HepG2 (cell line): ENCODE data around the gene RASAL3. TPM values are rescaled to one million over a fixed set of nuclear protein-coding genes. Genes with fewer than 3 reads are reported as not detected.

Experiments used
- ATAC-seq: fragments of 200-7000 bp; cut with Tn5 transposase; 3 replicates; pipeline ENCODE4 v1.9.1; 2020; ENCODE audit warnings: mild to moderate bottlenecking, moderate library complexity
- BruUV-seq: library from RNA; stranded (reverse); fragments of 400-500 nt; replicated peaks from 2 replicates; lab custom pipeline; 2021; lab: Mats Ljungman, UMichigan
- CTCF ChIA-PET: fragments of 300-600 bp; formaldehyde crosslinking; extraction: SDS; loops from one replicate; lab custom pipeline; 2021; ENCODE audit warnings: low total read pairs, inconsistent platforms, low intra/inter-chr PET ratio; lab: Yijun Ruan, JAX
- POLR2A ChIA-PET: fragments of 350-600 bp; sonication (Branson Sonifier 250); formaldehyde crosslinking; loops from one replicate; lab custom pipeline; 2020; ENCODE audit warnings: antibody characterized with exemption, inconsistent platforms; lab: Yijun Ruan, JAX
- DNase-seq: peaks from one replicate; pipeline ENCODE4 v3.0.0-alpha.2; 2015; ENCODE audit warnings: low spot score
- FAIRE-seq: peaks from 3 replicates; lab custom pipeline; 2011; peaks lifted over from hg19 to GRCh38; lab: Jason Lieb, UNC
- H2AFZ ChIP-seq: one replicate; pipeline ENCODE4 v1.6.1; 2011; ENCODE audit warnings: low read length, inconsistent platforms
- H3K27ac ChIP-seq: fragments of 300-600 bp; 3 replicates; pipeline ENCODE4 v1.8.0; 2011; ENCODE audit warnings: mixed run types, mild to moderate bottlenecking, mixed read lengths, low read length, inconsistent platforms; ENCODE audit not compliant: insufficient read depth; ENCODE audit errors: extremely low read length
- H3K27me3 ChIP-seq, 2 experiments: fragments of 200-600 bp in 1 of 2; 2 replicates in 1 of 2; 3 replicates in 1 of 2; pipeline versions ENCODE4 v1.6.0 to v1.8.0; 2011; ENCODE audit warnings: low read length in 2 of 2, mild to moderate bottlenecking in 2 of 2, moderate library complexity in 2 of 2, inconsistent platforms in 1 of 2; ENCODE audit not compliant: insufficient read depth in 2 of 2, control insufficient read depth in 1 of 2
- H3K36me3 ChIP-seq, 2 experiments: fragments of 200-600 bp in 1 of 2; replicated peaks in 1 of 2; 2 replicates in 1 of 2; 3 replicates in 1 of 2; pipeline versions ENCODE4 v1.5.1 to v1.8.0; 2011; ENCODE audit warnings: low read length in 2 of 2, inconsistent platforms in 1 of 2; ENCODE audit not compliant: insufficient read depth in 2 of 2, control insufficient read depth in 1 of 2
- H3K4me1 ChIP-seq: 2 replicates; pipeline ENCODE4 v1.5.1; 2012; ENCODE audit warnings: low read length, inconsistent platforms; ENCODE audit not compliant: insufficient read depth
- H3K4me2 ChIP-seq: 2 replicates; pipeline ENCODE4 v1.6.0; 2011; ENCODE audit warnings: low read depth, low read length, inconsistent platforms
- H3K4me3 ChIP-seq, 3 experiments: fragments of 200-600 bp in 1 of 3; sonication (generic), shearing (Covaris generic) in 1 of 3; replicated peaks in 1 of 3; 2 replicates each; pipeline ENCODE4 v1.5.1; 2011 to 2016; ENCODE audit warnings: low read length in 3 of 3, inconsistent platforms in 2 of 3, low read depth in 2 of 3, mild to moderate bottlenecking in 2 of 3, control low read depth in 1 of 3, mixed read lengths in 1 of 3; ENCODE audit not compliant: insufficient read depth in 1 of 3
- H3K79me2 ChIP-seq: one replicate; pipeline ENCODE4 v1.6.1; 2011; ENCODE audit warnings: low read length, inconsistent platforms; ENCODE audit not compliant: insufficient read depth
- H3K9ac ChIP-seq: 2 replicates; pipeline ENCODE4 v1.6.0; 2011; ENCODE audit warnings: mild to moderate bottlenecking, low read depth, low read length, inconsistent platforms; ENCODE audit not compliant: insufficient read depth
- H3K9me3 ChIP-seq: 2 replicates; pipeline ENCODE4 v1.5.1; 2012; ENCODE audit warnings: mild to moderate bottlenecking, low read length
- H4K20me1 ChIP-seq: 2 replicates; pipeline ENCODE4 v1.6.0; 2011; ENCODE audit warnings: inconsistent platforms, mild to moderate bottlenecking, low read length, moderate library complexity; ENCODE audit not compliant: insufficient read depth
- CBX1 ChIP-seq: IDR thresholded peaks from one replicate; pipeline ENCODE4 v1.6.1; 2016; ENCODE audit warnings: antibody characterized with exemption, low read depth
- CHCHD3 ChIP-seq: sonication (generic); formaldehyde crosslinking; IDR thresholded peaks from 2 replicates; pipeline ENCODE4 v1.8.0; 2022; ENCODE audit warnings: mild to moderate bottlenecking, missing genetic modification reagents, moderate library complexity
- EEA1 ChIP-seq: sonication (generic); formaldehyde crosslinking; IDR thresholded peaks from 2 replicates; pipeline ENCODE4 v1.5.1; 2020; ENCODE audit warnings: mild to moderate bottlenecking, missing genetic modification reagents, borderline replicate concordance
- ELF4 ChIP-seq: sonication (generic); formaldehyde crosslinking; IDR thresholded peaks from 2 replicates; pipeline ENCODE4 v1.5.0; 2020; ENCODE audit warnings: missing genetic modification reagents, mild to moderate bottlenecking, moderate library complexity, borderline replicate concordance
- KLF11 ChIP-seq: IDR thresholded peaks from 2 replicates; pipeline ENCODE4 v1.6.1; 2016; ENCODE audit warnings: missing compliant biosample characterization
- NFIB ChIP-seq: sonication (generic); formaldehyde crosslinking; IDR thresholded peaks from 2 replicates; pipeline ENCODE4 v1.9.0; 2021; ENCODE audit warnings: missing genetic modification reagents, mild to moderate bottlenecking, borderline replicate concordance
- PAWR ChIP-seq: sonication (generic); formaldehyde crosslinking; IDR thresholded peaks from 2 replicates; pipeline ENCODE4 v1.4.0; 2020; ENCODE audit warnings: missing genetic modification reagents, mild to moderate bottlenecking, borderline replicate concordance
- RARA ChIP-seq: IDR thresholded peaks from 2 replicates; pipeline ENCODE4 v1.6.1; 2016; ENCODE audit warnings: missing genetic modification reagents, missing compliant biosample characterization
- RBM22 ChIP-seq: fragments of 200-400 bp; formaldehyde crosslinking; optimal IDR thresholded peaks from 2 replicates; pipeline ENCODE3; 2017; ENCODE audit warnings: mild to moderate bottlenecking, low read length, moderate library complexity
- SAP130 ChIP-seq: IDR thresholded peaks from 2 replicates; pipeline ENCODE4 v1.6.1; 2016; ENCODE audit warnings: low read depth
- SOX13 ChIP-seq, 3 experiments: fragments of 450-650 bp in 1 of 3; sonication (generic) in 1 of 3; formaldehyde crosslinking in 1 of 3; IDR thresholded peaks in 2 of 3; conservative IDR thresholded peaks in 1 of 3; 2 replicates each; pipeline versions ENCODE4 v1.5.0 to v1.6.1; 2016 to 2020; ENCODE audit warnings: antibody characterized with exemption in 1 of 3, mild to moderate bottlenecking in 1 of 3, missing compliant biosample characterization in 1 of 3, missing genetic modification reagents in 1 of 3, moderate library complexity in 1 of 3
- ZBTB20 ChIP-seq: sonication (generic); formaldehyde crosslinking; IDR thresholded peaks from 2 replicates; pipeline ENCODE4 v1.8.1; 2023; ENCODE audit warnings: missing genetic modification reagents, low read depth, mild to moderate bottlenecking, borderline replicate concordance
- ZBTB3 ChIP-seq: sonication (generic); formaldehyde crosslinking; IDR thresholded peaks from 2 replicates; pipeline ENCODE4 v1.4.0; 2020; ENCODE audit warnings: low read depth, mild to moderate bottlenecking, moderate library complexity, missing genetic modification reagents, borderline replicate concordance
- ZBTB42 ChIP-seq: sonication (generic); formaldehyde crosslinking; IDR thresholded peaks from 2 replicates; pipeline ENCODE4 v1.5.0; 2020; ENCODE audit warnings: mild to moderate bottlenecking, missing genetic modification reagents
- ZFP1 ChIP-seq: IDR thresholded peaks from 2 replicates; pipeline ENCODE4 v1.6.1; 2016
- ZNF326 ChIP-seq: sonication (generic); formaldehyde crosslinking; IDR thresholded peaks from 2 replicates; pipeline ENCODE4 v1.4.0; 2020; ENCODE audit warnings: missing genetic modification reagents, borderline replicate concordance
- ZNF337 ChIP-seq: sonication (generic); formaldehyde crosslinking; IDR thresholded peaks from 2 replicates; pipeline ENCODE4 v1.5.1; 2020; ENCODE audit warnings: missing genetic modification reagents, low read depth, mild to moderate bottlenecking, borderline replicate concordance
- ZNF569 ChIP-seq: sonication (generic); formaldehyde crosslinking; IDR thresholded peaks from 2 replicates; pipeline ENCODE4 v1.5.0; 2020; ENCODE audit warnings: mild to moderate bottlenecking, missing genetic modification reagents, moderate library complexity, borderline replicate concordance
- WGBS: methylation state at CpG from one replicate; pipeline ENCODE4 v1.1.6; 2017; ENCODE audit warnings: low lambda C conversion rate; 5-methylcytosine and 5-hydroxymethylcytosine counted together
- in situ Hi-C: cut with HindIII; loops from 2 replicates; pipeline ENCODE4 v1.10.0; 2017; ENCODE audit warnings: low pct_unique_long_range_greater_than_20kb; ENCODE audit not compliant: extremely low pct_ligation_motif_present
- intact Hi-C: fragments of 100-400 bp; cut with micrococcal nuclease; formaldehyde crosslinking; loops from one replicate; pipeline ENCODE4 v1.10.0; 2022; ENCODE audit not compliant: unreplicated experiment
- polyA plus RNA-seq, 8 experiments: library from polyadenylated mRNA; depleted of rRNA in 3 of 8; stranded (reverse) in 7 of 8; unstranded in 1 of 8; fragments of >200 nt; fragmentation: Illumina TruSeq in 4 of 8; extraction: Trizol in 4 of 8; gene quantifications; 2 replicates each; pipeline versions ENCODE4 v1.2.1 to v1.2.3, GENCODE V29; 2011 to 2016; ENCODE audit warnings: low read depth in 4 of 8, missing spikeins in 1 of 8, mixed read lengths in 1 of 8; ENCODE audit not compliant: insufficient read depth in 1 of 8
- total RNA-seq, 5 experiments: library from RNA; depleted of rRNA; stranded (reverse); fragments of >200 nt; fragmentation: Illumina TruSeq; extraction: Trizol; gene quantifications; 2 replicates each; pipeline ENCODE4 v1.2.3, GENCODE V29; 2016; ENCODE audit warnings: low read depth in 1 of 5
- TF ChIP-seq, protein P1 (sequence below): sonication (generic); formaldehyde crosslinking; IDR thresholded peaks from 2 replicates; pipeline ENCODE4 v1.5.0; 2020; ENCODE audit warnings: mild to moderate bottlenecking, missing genetic modification reagents, borderline replicate concordance
- TF ChIP-seq, protein P2 (sequence below): sonication (generic); formaldehyde crosslinking; IDR thresholded peaks from 2 replicates; pipeline ENCODE4 v1.8.0; 2022; ENCODE audit warnings: missing genetic modification reagents, mild to moderate bottlenecking, borderline replicate concordance

Gene RASAL3
- total and polyA plus RNA-seq, 2 of the 13 experiments (the other 11 are each of a cell fraction or from before 2014, with no cell fraction given) = not detected

DNA sequence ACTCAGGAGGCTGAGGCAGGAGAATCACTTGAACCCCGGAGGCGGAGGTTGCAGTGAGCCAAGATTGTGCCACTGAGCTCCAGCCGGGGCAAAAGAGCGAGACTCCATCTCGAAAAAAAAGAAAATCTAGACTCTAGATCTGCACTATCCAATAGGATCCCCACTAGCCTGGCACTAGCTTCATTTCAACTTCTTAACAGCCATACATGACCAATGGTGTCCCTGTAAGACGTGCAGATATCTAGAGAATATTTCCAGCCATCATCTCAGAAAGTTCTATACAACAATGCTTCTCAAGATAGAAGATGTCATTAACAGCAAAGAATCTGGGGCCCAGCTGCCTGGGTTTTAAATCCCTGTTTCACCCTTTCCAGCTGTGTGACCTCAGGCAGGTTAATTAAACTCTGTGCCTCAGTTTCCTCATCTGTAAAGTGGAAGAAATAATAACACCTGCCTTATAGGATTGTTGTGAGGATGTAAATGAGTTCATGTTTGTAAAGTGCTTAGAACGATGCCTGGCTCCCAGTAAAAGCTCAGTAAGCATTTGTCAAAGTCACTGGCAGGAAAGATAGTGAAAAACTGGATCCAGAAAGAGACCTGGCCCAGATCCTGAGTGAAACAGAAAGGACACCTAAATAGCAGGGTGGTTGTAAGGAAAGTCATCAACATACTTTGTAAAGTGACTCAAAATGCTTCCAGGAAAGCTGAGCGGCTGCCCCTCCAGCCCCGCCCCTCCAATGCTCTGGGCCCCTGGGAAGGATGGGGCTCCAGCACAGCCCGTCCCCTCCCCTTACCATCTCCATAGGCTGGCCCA is 28.1 kb downstream of the RASAL3 start:
- FAIRE-seq = no peak
- ATAC-seq = no peak
- Histone ChIP-seq H3K9me3 (no peaks in the 10 kb centered on the region), H3K4me1 (peaks cover 45% of the 10 kb centered on the region), H4K20me1 (no peaks in the 10 kb centered on the region), H3K79me2 (peaks cover 9% of the 10 kb centered on the region), H3K27me3 (no peaks in the 10 kb centered on the region; a peak in 1 of 5 replicates), H3K9ac (no peak overlapping the region), H3K36me3 (no peaks in the 10 kb centered on the region), H2AFZ (no peak overlapping the region), H3K27ac (no peak overlapping the region), H3K4me3 (no peak overlapping the region), H3K4me2 (no peak overlapping the region)
- no TSS peak for BruUV-seq
- in situ Hi-C loops = no loop called here
- CTCF ChIA-PET = no interaction called here
- TF ChIP-seq RARA (CRISPR knock-in tag) = no peak
- no peak for TF ChIP-seq ZFP1 (CRISPR knock-in tag)
- TF ChIP-seq ZBTB42 (CRISPR knock-in tag) = no peak
- no peak for TF ChIP-seq ZBTB20
- no peak for TF ChIP-seq CHCHD3 (CRISPR knock-in tag)
- TF ChIP-seq NFIB = no peak
- TF ChIP-seq KLF11 (CRISPR knock-in tag) = no peak
- no peak for TF ChIP-seq CBX1
- no peak for TF ChIP-seq EEA1 (CRISPR knock-in tag)
- TF ChIP-seq, protein P1, sequence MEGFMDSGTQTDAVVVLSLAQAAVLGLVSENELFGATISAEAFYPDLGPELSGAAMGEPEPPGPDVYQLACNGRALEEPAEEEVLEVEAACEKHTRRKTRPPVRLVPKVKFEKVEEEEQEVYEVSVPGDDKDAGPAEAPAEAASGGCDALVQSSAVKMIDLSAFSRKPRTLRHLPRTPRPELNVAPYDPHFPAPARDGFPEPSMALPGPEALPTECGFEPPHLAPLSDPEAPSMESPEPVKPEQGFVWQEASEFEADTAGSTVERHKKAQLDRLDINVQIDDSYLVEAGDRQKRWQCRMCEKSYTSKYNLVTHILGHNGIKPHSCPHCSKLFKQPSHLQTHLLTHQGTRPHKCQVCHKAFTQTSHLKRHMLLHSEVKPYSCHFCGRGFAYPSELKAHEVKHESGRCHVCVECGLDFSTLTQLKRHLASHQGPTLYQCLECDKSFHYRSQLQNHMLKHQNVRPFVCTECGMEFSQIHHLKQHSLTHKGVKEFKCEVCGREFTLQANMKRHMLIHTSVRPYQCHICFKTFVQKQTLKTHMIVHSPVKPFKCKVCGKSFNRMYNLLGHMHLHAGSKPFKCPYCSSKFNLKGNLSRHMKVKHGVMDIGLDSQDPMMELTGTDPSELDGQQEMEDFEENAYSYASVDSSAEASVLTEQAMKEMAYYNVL (CRISPR knock-in tag) = no peak
- no peak for TF ChIP-seq ZNF326
- TF ChIP-seq SAP130 (CRISPR knock-in tag) = no peak
- no peak for TF ChIP-seq ZNF569 (CRISPR knock-in tag)
- no peak for TF ChIP-seq SOX13 (IDR thresholded peaks at IDR 0.05)
- no peak for TF ChIP-seq SOX13 (CRISPR knock-in tag; conservative IDR thresholded peaks at IDR 0.05 in 1 of 2, IDR thresholded peaks at IDR 0.05 in 1 of 2)
- no peak for TF ChIP-seq RBM22
- no peak for TF ChIP-seq ZBTB3
- TF ChIP-seq ZNF337 = no peak
- no peak for TF ChIP-seq ELF4 (CRISPR knock-in tag)
- TF ChIP-seq PAWR (CRISPR knock-in tag) = no peak
- TF ChIP-seq, protein P2, sequence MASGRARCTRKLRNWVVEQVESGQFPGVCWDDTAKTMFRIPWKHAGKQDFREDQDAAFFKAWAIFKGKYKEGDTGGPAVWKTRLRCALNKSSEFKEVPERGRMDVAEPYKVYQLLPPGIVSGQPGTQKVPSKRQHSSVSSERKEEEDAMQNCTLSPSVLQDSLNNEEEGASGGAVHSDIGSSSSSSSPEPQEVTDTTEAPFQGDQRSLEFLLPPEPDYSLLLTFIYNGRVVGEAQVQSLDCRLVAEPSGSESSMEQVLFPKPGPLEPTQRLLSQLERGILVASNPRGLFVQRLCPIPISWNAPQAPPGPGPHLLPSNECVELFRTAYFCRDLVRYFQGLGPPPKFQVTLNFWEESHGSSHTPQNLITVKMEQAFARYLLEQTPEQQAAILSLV (CRISPR knock-in tag) = no peak
- POLR2A ChIA-PET = no interaction called here
- intact Hi-C loops = no loop called here
- WGBS = 93% methylated on average over 9 of the region's 10 CpGs
- DNase-seq = no peak
